Stimulated activated CD4-positive, alpha-beta T cell treated with anti-CD3 and anti-CD28 coated beads, Interleukin-15, amount 100 ng/mL, for 1 hour (primary cell): ENCODE measurements around the gene CXXC1.
"Not testable (repeated sequence)": the region's sequence is repeated elsewhere in the genome, so short reads cannot be mapped to it uniquely, and the experiment has no call there.

ENCODE experiments used
- DNase-seq, 2 donors: peaks; one replicate each; pipeline ENCODE4 v3.0.0-alpha.2; 2020; ENCODE audit warnings: low read depth in 1 of 2, low spot score in 1 of 2

CXXC1 gene

DNA sequence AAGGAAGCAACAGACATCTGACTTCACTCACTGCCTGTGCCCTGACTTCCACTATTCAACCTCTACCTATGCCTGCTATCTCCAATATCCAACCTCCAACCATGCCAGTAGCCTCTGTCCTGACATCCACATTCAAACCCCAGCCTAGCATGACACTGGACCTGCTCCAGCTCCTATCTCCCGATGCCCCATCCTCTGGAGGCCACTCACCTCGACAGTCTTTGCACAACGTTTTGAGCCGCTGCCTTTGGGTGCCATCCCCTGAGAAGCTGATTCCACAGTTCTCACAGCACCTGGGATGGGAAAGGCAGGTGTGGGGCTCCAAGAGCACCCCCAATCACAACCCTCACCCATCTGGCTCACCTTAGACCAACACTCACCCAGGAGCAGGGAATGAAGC lies 11.0 kb downstream of the CXXC1 start:
- no peak for DNase-seq

DNA sequence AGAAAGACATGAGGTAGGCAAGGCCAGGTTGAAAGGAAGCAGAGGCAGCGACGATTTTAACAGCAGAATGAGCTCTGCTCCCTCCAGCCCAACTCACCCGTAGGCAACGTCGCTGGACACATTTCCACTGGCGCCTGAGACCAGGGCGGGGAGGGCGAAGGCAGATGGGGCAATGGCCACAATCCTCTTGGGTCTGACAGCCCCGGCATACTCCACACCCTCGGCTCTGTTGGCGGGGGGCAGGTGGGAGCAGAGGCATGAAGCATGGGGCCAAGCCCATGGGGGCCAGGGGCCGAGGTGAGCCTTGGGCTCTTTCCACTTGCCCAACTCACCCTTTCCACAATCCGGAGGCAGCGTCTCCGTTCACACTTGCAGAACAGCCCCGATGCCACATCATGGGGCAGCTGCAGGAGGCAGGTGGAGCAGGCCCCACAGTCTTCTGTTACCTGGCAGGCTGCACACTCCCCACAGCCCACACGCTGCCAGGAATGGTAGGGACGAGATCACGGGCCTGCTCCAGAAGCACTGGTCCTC lies 11.9 kb downstream of the CXXC1 start:
- no peak for DNase-seq

DNA sequence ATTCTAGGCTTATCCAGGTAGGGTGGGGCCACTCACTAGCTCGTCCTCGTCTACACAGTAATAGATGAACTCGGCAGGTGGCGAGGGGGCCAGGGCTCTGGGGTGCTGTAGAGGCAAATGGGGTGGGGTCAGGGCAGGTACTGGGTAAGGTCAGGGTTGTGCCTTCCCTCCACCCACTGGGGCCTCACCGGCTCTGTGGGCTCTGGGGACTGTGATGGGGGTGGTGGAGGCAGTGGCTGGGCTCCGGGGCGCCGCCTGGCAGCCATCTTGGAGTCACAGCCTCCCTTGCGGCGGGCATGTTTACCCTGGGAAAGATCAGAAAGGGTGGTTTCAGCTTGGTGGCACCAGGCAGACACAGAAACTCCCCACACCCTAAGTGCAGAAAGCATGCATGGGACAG lies 12.6 kb downstream of the CXXC1 start:
- no peak for DNase-seq

DNA sequence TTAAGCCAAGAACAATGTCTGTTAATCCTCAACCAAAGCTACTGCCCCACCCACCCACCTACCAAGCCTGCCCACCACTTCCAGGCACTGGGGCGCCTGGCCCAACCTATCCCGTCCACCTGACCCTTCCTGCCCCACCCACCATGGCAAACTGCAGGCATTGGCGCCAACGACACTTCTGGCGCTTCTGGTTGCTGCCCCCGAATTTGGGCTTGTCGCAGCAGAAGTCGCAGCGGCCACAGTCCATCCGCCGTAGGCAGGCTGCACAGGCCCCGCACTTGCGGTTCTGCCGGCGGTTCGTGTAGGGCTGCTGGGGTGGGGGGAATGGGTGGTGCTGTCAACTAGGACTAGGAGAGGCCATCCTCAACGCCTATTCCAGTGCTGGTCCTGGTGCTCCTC lies 13.4 kb downstream of the CXXC1 start:
- no peak for DNase-seq

DNA sequence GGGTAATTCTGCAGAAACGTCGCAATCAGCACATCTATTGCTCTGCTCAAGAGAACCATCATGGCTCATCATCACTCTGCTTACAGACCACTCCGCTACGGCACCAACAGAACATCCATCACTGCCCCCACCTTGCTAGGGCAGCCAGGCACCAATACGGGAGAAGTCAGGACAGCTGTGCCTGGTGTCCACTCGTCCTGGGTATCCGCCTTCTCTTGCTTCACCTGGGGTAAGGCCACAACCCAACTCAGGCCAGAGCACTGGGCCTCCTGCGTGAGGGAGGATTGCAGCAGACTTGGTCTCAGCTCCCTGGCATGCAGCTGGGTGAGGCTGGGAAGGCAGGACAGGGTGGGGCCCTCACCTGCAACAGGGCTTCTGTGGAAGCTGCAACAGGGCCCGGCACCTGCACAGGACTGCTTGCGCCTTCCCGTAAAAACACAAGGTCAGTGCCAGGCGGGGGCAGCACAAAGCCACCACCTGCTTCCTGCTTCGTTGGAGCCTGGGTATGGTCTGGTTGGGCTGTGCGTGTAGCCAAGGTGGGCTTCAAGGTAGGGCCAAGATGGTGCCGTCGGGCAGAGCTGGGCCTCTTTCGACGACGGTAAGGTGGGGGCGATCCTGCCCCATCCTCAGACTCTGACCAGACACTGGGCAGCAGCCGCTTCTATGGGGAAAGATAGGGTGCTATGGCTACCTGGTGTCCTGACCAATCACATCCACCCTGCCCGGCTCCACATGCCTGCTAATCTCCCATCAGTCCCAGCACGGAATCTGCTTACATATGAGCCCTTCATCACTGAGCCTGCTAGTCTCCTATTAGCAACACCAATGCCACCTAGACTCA lies 14.1 kb downstream of the CXXC1 start:
- no peak for DNase-seq

DNA sequence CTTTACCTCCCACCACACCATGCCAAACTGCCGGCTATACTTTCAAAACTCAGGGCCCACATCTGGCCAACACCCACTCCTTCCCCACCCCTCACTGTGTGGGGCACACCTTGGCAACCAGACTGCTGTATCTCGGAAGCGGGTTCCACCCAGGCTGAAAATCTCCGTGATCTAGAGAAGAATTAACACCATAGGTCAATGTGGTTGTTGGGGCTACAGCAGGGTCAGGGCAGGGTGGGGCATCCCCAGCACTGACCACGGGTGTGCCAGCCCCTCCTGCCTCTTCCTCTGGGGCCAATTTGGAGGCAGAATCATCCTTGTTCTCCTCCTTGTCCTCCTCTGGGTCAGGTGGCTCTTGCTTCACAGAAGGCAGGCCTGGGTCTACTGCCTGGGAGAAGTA lies 14.9 kb downstream of the CXXC1 start:
- no peak for DNase-seq

DNA sequence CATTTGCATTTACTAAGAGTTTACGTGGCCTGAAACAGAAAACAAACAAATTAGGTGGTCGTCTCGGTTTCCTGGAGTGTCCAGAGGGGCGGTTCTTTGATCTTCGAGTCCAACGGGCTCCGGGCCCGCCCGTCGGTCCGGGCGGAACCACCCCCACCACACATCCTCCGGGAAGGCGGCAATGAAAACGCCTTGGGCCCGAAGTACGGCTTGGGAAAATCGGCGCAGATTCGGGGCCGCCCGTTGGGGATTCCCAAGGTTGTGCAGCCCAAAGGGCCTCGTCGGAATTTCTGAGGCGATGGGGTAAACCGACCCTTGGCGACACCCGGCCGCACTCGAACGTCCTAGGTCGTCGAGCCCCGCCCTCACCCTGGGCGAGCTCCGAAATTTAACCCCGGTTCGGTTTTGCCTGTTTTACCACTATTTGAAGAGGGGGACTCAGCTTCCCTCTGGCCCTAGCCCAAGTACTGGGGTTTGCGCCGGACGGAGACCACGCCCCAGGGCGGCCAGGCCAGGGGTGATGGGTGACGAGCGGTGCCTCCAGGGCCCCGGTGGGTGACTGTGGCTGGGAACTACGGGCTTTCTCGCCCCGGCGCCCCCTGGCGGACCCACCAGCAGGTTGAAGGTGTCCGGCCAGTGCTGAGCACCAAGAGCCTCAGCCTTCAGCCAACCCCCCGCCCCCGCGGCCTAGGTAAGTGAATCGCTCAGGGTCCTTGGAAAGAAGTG lies 19.3 kb downstream of the CXXC1 start:
- peak; percentile 67 to 71 for DNase-seq

DNA sequence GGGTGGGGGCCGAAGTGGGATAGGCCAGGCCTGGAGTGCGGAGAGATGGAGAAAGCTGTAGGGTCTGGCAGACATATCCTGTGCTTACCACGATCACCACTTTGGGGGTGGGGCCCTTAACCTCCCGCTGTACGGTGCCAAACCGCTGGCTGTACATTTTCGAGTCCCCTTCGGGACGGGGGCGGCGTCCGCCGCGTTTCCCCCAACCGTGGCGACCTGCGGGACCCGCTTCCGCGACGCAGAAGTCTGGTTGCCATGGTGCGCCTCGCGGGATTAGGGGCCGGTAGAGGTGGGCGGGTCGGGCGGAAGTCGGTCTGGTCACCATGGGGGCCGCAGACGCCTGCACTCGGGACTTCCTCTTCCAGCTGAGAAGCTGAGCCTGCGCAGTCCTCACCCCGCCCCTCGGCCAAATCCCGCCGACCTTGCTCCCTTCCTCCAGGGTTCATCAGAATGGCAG lies 21.2 kb downstream of the CXXC1 start, which contains the start of gene CFAP53:
Gene CFAP53, minus strand, starts transcription at position 248 of the 457 bp plus-strand sequence. Its CDS starts 91 bp downstream, at position 157.
- peak; percentile 61 to 69 for DNase-seq

DNA sequence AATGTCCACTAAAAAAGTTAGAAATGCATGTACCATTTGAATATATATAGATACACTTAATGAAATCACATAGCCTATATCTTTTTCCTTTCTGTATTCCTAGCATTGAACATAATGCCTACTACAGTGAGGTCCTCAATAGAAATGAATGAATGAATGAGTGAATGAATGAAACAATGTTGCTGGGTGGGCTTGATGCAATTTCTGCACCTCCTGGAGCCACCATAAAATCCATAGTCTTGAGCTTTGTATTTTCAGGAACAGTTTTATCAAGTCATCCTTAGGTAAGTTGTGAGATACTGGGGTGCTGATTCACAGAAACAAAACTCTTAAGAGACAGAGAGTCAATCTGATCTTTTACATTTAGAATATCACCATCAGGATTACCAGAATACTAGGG lies 24.5 kb downstream of the CXXC1 start:
- no peak for DNase-seq

DNA sequence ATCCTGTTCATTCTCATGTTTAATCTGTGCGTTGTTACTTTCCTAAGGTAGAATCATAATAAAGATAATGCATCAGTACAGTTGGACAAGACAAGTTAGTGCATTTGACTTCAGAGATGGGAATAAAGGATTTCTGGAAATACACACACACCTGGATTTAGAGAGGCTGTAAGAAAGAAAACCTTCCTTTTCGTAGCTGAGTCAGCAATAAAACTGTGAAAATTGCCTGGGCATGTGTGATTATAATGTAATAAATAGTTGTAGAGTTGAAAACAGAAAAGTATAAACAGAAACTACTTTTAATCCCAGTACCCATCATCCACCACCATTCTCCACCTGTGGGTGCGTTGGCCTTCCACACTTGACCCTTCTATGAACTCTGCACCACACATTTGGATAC lies 36.6 kb downstream of the CXXC1 start:
- DNase-seq: no peak

DNA sequence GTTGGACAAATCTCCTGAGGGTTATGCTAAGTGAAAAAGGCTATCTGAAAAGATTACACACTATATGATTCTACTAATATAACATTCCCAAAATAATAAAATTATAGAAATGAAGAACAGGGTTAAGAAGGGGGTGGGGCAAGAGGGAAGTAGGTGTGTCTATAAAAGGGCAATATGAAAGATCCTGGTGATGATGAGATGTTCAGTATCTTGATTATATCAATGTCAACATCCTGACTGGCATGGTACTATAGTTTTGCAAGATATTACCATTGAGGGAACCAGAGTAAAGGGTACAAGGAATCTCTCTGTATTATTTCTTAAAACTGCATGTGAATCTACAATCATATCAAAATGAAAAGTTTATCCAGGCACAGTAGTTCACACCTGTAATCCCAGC lies 37.9 kb downstream of the CXXC1 start:
- no peak for DNase-seq

DNA sequence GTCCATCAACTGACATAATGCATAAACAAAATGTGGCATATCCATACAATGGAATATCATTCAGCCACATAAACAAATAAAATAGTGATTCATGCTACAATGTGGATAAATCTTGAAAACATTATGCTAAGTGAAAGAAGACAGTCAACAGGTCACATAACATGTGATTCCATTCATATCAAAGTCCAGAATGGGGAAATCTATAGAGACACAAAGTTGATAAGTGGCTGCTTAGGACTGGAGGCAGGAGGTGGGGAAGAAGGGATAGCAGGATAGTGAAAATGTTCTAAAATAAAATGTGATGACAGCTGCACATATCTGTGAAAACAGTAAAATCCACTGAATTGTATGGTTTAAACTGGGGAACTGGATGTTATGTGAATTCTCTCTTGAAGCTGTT lies 39.9 kb downstream of the CXXC1 start:
- DNase-seq: no peak

DNA sequence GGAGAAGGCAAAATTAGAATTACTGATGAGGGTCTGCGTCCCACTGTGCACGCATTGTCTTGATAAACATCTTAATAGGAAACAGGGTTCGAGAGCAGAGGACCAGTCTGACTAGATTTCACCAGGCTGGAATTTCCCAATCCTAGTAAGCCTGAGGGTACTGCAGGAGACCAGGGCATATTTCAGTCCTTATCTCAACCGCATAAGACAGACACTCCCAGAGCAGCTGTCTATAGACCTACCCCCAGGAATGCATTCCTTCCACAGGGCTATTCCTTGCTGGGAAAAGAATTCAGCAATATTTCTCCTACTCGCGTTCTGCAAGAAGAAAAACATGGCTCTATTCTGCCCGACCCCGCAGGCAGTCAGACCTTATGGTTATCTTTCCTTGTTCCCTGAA lies 45.7 kb downstream of the CXXC1 start:
- DNase-seq: not testable (repeated sequence)

DNA sequence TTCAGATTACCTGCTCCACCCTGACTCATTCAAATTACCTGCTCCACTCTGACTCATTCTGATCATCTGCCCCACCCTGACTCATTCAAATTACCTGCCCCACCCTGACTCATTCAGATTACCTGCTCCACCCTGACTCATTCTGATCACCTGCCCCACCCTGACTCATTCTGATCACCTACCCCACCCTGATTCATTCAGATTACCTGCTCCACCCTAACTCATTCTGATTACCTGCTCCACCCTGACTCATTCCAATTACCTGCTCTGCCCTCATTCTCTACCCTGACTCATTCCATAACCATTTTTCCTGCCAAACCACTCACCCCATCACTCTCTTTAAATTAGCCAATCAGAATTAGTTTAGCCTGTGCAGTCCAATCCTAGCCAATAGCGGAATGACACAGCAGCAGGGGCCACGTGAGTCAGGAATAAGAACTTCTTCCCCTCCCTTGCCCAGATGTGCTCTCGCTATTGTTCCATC lies 47.4 kb downstream of the CXXC1 start:
- DNase-seq: no peak

DNA sequence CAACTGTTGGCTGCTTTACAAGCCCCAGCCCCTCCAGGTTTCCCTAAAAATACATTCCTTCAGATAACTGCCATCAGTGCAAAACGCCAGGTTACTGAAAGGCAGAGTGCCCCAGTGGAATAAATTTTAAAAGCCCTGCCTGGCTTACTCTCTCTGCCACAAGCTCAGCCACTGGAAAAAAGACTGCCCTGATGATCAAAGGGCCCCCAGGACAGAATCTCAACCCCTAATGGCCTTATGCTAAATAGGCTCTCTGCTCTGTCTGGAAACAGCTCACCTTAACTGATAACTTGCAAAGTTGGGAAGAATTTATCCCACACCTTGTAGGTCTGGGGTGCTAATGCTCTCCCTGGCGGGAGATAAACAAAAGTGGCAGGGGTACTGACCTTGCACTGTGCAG lies 55.1 kb downstream of the CXXC1 start:
- DNase-seq: no peak
